Stimulated activated CD8-positive, alpha-beta memory T cell treated with anti-CD3 and anti-CD28 coated beads, Interleukin-15, amount 100 ng/mL, for 1 hour (primary cell): ENCODE measurements around the gene TOM1L1.

ENCODE experiments used
- DNase-seq: peaks from one replicate; pipeline ENCODE4 v3.0.0-alpha.2; 2020; ENCODE audit warnings: low read depth

Gene TOM1L1

DNA sequence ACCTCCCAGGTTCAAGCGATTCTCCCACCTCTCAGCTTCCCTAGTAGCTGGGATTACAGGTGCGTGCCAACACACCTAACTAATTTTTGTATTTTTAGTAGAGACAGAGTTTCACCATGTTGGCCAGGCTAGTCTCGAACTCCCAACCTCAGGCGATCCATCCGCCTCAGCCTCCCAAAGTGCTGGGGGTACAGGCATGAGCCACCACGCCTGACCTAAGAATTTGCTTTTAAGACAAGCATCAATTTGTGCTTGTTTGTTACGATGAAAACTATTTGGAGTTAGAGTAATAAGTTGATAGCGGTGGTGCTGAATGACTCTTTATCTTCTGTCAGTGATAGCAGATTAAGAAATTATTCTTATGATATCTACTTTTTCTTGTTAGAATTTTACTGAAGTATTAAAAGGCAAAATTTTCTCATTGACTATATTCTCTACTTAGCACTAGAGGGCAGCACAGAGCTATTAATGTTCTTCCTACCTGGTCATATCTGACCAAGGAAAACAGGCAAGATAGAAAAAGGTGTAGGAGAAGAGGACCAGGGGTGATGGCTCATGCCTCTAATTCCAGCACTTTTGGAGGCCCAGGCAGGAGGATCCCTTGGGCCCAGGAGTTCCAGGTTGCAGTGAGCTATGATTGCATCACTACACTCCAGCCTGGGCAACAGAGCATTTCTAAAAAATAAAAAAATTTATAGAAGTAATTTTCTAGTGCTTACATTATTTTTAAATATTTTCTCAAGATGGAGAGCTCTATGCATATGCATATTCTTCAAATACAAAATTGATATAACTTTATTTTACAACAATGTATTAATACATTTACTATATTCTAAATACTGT is 92.4 kb downstream of the TOM1L1 start:
- no peak for DNase-seq

DNA sequence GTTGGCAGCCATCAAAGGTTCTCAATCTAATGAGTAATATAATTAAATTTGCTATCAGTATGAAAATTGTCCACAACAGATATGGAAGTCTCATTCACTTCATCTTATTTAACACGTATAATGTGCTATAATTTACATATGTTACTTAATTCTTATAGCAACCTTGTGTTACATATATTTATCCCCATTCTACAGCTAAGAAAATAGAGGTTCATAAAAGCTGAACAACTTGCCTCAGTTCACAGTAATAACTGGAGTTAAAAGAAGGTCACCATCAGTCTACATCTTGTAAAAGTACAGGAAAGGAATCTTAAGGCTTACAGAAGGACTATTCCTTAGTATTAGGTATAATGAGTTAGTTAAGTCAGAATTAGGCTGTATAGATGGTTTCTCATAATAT is 95.8 kb downstream of the TOM1L1 start:
- DNase-seq = no peak

DNA sequence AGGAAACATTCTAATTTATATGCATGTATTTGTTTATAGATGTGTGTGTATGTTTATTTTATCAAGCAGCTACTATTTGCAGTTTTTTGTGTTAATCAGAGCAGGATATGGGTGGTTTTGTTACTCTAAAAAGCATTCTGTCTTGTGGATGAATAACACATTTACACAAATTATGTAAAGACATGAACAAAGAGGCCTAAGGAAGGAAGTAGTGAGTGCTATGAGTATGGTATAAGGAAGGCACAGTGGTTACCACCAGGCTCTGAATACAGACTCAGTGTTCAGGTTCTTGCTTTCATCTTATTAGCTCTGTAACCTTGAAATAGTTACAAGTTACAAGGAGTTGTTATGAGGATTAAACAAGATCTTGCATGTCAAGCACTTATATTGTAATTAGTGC is 101.8 kb downstream of the TOM1L1 start:
- no peak for DNase-seq

DNA sequence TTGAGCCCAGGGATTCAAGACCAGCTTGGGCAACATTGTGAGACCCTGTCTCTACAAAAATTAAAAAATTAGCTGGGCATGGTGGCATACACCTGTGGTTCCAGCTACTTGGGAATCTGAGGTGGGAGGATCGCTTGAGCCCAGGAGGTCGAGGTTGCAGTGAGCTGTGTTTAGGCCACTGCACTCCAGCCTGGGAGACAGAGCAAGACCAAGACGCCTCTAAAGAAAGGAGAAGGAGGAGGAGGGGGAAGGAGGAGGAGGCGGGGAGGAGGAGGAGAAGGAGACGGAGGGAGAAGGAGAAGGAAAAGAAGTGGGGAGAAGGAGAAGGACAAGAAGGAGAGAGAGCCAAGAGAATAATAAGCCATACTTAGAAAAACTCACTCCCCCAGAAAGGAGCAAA is 103.8 kb downstream of the TOM1L1 start:
- no peak for DNase-seq

DNA sequence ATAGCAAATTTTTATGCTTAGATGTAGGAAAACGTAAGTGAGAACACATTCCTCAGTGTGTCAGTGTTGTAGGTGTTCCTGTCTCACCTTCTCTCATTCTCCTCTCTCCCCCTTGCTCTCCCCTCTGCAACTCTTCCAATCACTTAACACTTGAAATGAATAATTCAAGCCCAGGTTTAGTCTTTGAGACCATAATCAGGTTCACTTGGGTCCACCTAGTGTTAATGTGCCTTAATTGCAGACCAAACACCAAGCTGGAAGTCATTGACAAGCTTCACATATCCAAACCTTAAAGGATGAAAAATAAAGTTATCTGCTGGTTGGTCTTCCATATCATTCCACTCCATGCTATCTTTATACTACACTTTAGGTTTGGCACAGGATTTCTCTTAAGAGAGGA is 104.9 kb downstream of the TOM1L1 start:
- no peak for DNase-seq
